Sigmoid colon (tissue), 7 donors: ENCODE measurements around the gene TECR. TPM values are rescaled to one million over a fixed set of nuclear protein-coding genes. Genes with fewer than 3 reads are reported as not detected.
A peak's percentile ranks its signal among the peaks of the same experiment; 100 is the strongest.

Experiments
- DNase-seq: peaks from one replicate; pipeline ENCODE4 v3.0.0-alpha.2; 2019
- H3K27ac ChIP-seq, 4 donors: fragments of 200-600 bp; sonication (generic); one replicate each; pipeline ENCODE4 v1.5.1; 2016 to 2019; ENCODE audit warnings: mild to moderate bottlenecking in 1 of 4
- H3K27me3 ChIP-seq, 3 donors: fragments of 200-600 bp; sonication (generic); one replicate each; pipeline ENCODE4 v1.5.1; 2019; ENCODE audit warnings: mild to moderate bottlenecking in 1 of 3
- H3K36me3 ChIP-seq, 4 donors: fragments of 200-600 bp; sonication (generic); one replicate each; pipeline ENCODE4 v1.5.1; 2016 to 2019
- H3K4me1 ChIP-seq, 4 donors: fragments of 200-600 bp; sonication (generic); one replicate each; pipeline ENCODE4 v1.5.1; 2017 to 2019
- H3K4me3 ChIP-seq, 4 donors: fragments of 200-600 bp; sonication (generic); one replicate each; pipeline ENCODE4 v1.5.1; 2017 to 2019; ENCODE audit warnings: mild to moderate bottlenecking in 2 of 4, moderate library complexity in 1 of 4
- H3K9me3 ChIP-seq, 4 donors: fragments of 200-600 bp in 3 of 4; sonication (generic) in 3 of 4; one replicate each; pipeline versions ENCODE4 v1.5.1 to v1.6.1; 2013 to 2019
- EP300 ChIP-seq, 4 donors: sonication (generic); formaldehyde crosslinking; IDR thresholded peaks; one replicate each; pipeline ENCODE4 v1.6.1; 2017; ENCODE audit warnings: antibody characterized with exemption in 4 of 4
- POLR2A ChIP-seq, 2 donors: fragments of 450-650 bp; IDR thresholded peaks; one replicate each; pipeline ENCODE4 v1.6.1; 2016; ENCODE audit warnings: antibody characterized with exemption in 2 of 2, mild to moderate bottlenecking in 2 of 2, moderate library complexity in 2 of 2
- POLR2AphosphoS5 ChIP-seq, 4 donors: sonication (generic); formaldehyde crosslinking; IDR thresholded peaks; one replicate each; pipeline ENCODE4 v1.6.1; 2017; ENCODE audit warnings: antibody characterized with exemption in 4 of 4
- WGBS, 2 donors: extraction: QIAGEN DNeasy Blood & Tissue Kit; methylation state at CpG; one replicate each; pipeline ENCODE4 v1.1.7; 2013; 5-methylcytosine and 5-hydroxymethylcytosine counted together
- intact Hi-C: fragments of 100-400 bp; cut with DNase I; formaldehyde crosslinking; loops from one replicate; pipeline ENCODE4 v1.15.1; 2023
- polyA plus RNA-seq, 3 donors: library from polyadenylated mRNA; stranded (reverse); fragments of 200-250 nt; gene quantifications; one replicate each; pipeline ENCODE4 v1.2.3, GENCODE V29; 2013
- total RNA-seq, 4 donors: library from RNA; depleted of rRNA; stranded (reverse); fragments of >200 nt; gene quantifications; one replicate each; pipeline ENCODE4 v1.1.0, GENCODE V29; 2016
- TF ChIP-seq, protein P1 (sequence below), 4 experiments: fragments of 450-650 bp in 3 of 4; fragments of 200-600 bp in 1 of 4; IDR thresholded peaks; one replicate each; pipeline ENCODE4 v1.5.1; 2016 to 2019; ENCODE audit warnings: antibody characterized with exemption in 4 of 4, mild to moderate bottlenecking in 3 of 4, moderate library complexity in 2 of 4
- donor health status: healthy with polysubstance abuse.
- donor health status: Bipolar disorder and iron deficiency.
- donor health status: healthy.

The TECR gene, protein sequence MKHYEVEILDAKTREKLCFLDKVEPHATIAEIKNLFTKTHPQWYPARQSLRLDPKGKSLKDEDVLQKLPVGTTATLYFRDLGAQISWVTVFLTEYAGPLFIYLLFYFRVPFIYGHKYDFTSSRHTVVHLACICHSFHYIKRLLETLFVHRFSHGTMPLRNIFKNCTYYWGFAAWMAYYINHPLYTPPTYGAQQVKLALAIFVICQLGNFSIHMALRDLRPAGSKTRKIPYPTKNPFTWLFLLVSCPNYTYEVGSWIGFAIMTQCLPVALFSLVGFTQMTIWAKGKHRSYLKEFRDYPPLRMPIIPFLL
- 10 to 100 TPM; 20.6 to 34.2 (median 30.0) TPM for total RNA-seq
- polyA plus RNA-seq: 100 to 1,000 TPM in 1 of 3 donors, 10 to 100 TPM in 2; 32.4 to 139 (median 37.2) TPM

DNA sequence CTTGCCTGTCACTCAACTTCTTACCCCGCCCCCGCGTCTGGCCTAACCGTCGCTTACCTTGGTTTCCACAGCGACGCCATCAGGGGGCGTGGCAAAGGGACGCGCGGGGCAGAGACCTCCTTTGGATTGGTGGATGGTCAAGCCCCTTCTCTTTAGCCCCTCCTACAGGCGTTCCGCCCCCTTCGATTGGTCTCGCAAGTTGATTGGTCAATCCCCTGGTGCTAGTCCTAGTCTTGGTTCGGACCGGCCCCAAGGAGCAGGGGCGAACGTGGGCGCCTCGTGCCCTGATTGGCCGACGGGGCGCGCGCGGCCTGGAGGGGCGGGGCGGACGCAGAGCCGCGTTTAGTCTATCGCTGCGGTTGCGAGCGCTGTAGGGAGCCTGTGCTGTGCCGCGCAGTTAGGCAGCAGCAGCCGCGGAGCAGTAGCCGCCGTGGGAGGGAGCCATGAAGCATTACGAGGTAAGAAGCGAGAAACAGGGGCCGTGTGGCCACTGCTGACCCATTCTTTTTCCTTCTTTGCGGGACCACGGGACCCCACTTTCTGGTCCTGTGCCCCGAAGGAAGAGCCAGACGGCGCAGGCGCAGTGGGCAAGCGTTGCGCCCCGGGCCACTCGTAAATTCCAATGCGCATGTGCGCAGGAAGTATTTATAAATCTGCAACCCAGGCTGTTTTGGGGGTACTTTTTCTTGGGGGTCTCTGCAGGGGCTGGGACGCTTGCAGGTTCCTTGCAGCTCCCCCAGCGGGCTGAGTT, at the start of gene TECR:
TECR (plus strand) TSS at position 341 of the 751 bp plus-strand sequence; CDS start at position 444, 103 bp downstream.
- peak; percentile 100 for DNase-seq
- H3K4me1 ChIP-seq: peaks cover 0 to 14% (median 12%) of the 10 kb centered on the region in 4 donors
- 0% methylated on average over 59 of the region's 59 CpGs for WGBS, 2 donors
- H3K4me3 ChIP-seq: peak within 1 kb of the TSS; percentile 68 to 77 (median 74)
- no peaks in the 10 kb centered on the region for H3K27me3 ChIP-seq
- intact Hi-C loops: loop anchor here (2.0 kb wide), 1 partner anchor 43 kb away; the partner anchor contains the start of gene NDUFB7
- H3K9me3 ChIP-seq: no peaks in the 10 kb centered on the region
- H3K36me3 ChIP-seq: no peaks in the 10 kb centered on the region
- TF ChIP-seq POLR2AphosphoS5 (IDR thresholded peaks at IDR 0.05) (peak; percentile 95 to 99 (median 98)), POLR2A (IDR thresholded peaks at IDR 0.05) (peak; percentile 91 to 98), EP300 (IDR thresholded peaks at IDR 0.05) (no peak)
- TF ChIP-seq, protein P1, sequence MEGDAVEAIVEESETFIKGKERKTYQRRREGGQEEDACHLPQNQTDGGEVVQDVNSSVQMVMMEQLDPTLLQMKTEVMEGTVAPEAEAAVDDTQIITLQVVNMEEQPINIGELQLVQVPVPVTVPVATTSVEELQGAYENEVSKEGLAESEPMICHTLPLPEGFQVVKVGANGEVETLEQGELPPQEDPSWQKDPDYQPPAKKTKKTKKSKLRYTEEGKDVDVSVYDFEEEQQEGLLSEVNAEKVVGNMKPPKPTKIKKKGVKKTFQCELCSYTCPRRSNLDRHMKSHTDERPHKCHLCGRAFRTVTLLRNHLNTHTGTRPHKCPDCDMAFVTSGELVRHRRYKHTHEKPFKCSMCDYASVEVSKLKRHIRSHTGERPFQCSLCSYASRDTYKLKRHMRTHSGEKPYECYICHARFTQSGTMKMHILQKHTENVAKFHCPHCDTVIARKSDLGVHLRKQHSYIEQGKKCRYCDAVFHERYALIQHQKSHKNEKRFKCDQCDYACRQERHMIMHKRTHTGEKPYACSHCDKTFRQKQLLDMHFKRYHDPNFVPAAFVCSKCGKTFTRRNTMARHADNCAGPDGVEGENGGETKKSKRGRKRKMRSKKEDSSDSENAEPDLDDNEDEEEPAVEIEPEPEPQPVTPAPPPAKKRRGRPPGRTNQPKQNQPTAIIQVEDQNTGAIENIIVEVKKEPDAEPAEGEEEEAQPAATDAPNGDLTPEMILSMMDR (IDR thresholded peaks at IDR 0.05): no peak
- H3K27ac ChIP-seq: peak within 1 kb of the TSS; percentile 90 to 97 (median 94)

DNA sequence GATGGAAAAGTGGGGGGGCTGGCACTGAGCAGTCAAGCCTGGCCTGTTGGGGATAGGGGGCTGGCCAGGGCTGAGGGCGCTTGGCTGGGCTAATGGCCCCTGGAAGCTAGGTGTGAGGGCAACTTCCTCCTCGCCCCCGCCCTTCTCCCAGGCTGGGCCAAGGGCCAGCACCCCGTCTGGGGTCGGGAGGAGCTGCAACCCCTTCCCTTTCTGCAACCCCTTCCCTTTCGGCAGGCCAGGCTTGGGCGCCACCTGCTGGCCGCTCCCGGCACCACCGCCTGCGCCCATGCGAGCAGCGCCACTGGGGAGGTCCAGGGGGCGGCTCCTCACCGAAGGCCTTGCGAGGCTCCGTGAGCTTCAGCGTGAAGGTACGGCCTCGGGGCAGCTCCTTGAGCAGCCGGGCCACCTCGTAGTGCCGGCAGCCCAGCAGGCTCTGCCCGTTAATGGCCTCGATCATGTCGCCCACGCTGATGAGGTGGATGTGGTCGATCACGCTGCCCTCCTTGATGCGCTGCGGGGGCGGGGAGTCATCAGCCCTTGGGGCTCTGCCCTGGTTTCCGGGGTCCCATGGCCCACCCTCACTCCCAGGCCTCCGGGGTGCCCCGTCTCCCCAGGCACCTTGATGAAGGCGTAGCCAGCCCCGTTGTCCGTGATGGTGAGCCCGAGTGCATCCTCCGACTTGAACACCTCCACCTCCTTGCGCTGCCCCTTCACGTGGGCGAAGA, 49.3 kb upstream of the TECR start:
- H3K4me1 ChIP-seq: peaks cover 0 to 29% (median 17%) of the 10 kb centered on the region in 4 donors
- DNase-seq: no peak
- intact Hi-C loops: no loop called here
- H3K27ac ChIP-seq: no peak overlapping the region
- peaks cover 0 to 46% (median 21%) of the 10 kb centered on the region in 4 donors for H3K36me3 ChIP-seq
- H3K9me3 ChIP-seq: no peaks in the 10 kb centered on the region
- TF ChIP-seq EP300 (IDR thresholded peaks at IDR 0.05) (no peak), POLR2A (IDR thresholded peaks at IDR 0.05) (no peak), POLR2AphosphoS5 (IDR thresholded peaks at IDR 0.05) (no peak)
- TF ChIP-seq, protein P1 (IDR thresholded peaks at IDR 0.05): peak; percentile 45 to 85 (median 65)
- no peak overlapping the region for H3K4me3 ChIP-seq
- WGBS, 2 donors: 56 to 65% methylated on average over 43 of the region's 43 CpGs
- H3K27me3 ChIP-seq: peaks cover 3 to 10% (median 4%) of the 10 kb centered on the region in 3 donors

DNA sequence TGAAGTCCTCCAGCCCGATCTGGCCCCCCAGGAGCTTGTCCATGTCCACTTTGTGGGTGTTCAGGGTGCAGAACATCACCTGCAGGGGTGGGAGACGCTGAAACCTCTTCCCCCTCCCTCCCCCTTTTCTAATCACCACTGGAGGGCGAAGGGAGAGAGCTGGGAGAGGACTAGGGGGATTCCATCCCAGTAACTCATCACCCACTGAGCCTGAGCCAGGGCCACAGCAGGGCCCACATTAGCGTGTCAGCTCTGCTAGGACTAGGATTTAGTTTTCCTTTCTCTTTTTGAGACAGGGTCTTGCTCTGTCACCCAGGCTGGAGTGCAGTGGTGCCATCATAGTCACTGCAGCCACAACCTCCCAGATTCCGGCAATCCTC, 48.7 kb upstream of the TECR start:
- no peak overlapping the region for H3K4me3 ChIP-seq
- intact Hi-C loops: no loop called here
- peaks cover 0 to 24% (median 11%) of the 10 kb centered on the region in 4 donors for H3K4me1 ChIP-seq
- peaks cover 0 to 4% (median 0%) of the 10 kb centered on the region in 3 donors for H3K27me3 ChIP-seq
- TF ChIP-seq POLR2A (IDR thresholded peaks at IDR 0.05): no peak
- no peak for TF ChIP-seq POLR2AphosphoS5 (IDR thresholded peaks at IDR 0.05)
- TF ChIP-seq, protein P1 (IDR thresholded peaks at IDR 0.05): no peak
- TF ChIP-seq EP300 (IDR thresholded peaks at IDR 0.05): no peak
- no peak overlapping the region for H3K27ac ChIP-seq
- WGBS, 2 donors: 75 to 87% methylated on average over 5 of the region's 5 CpGs
- DNase-seq: no peak
- peaks cover 0 to 46% (median 21%) of the 10 kb centered on the region in 4 donors for H3K36me3 ChIP-seq
- H3K9me3 ChIP-seq: no peaks in the 10 kb centered on the region

DNA sequence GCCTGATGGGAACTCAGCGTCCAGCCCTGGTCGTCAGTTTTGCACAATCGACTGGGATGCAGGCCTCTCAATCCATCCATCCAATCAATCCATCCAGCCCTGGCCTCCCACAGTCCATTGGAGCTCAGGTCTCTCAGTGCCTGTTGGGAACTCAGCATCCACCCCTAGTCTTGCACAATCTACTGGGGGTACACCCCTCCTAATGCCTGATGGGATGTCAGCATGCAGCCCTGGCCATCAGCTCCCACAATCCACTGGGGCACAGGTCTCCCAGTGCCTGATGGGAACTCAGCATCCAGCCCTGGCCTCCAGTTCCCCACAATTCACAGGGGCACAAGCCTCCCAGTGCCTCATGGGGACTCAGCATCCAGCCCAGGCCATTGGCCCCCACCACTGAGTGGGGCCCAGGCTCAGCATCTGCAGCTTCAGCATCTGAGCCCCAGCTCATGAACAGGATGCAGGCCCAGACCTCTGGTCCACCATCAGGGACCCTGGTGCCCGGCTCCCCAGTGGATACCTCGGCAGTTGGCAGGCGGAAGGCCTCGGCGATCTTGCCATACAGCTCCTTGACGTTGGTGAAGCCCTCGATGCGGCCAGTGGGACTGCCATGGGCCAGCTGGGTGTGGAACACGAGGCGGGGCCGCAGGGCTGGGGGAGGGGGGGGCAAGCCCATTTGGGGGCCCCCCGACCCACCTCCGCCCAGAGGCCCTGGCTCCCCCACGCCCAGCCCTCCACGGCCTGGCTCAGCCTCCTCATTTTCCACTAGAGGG, 47.0 kb upstream of the TECR start:
- 93 to 95% methylated on average over 18 of the region's 18 CpGs for WGBS, 2 donors
- Histone ChIP-seq H3K27ac (no peak overlapping the region), H3K27me3 (no peaks in the 10 kb centered on the region), H3K9me3 (no peaks in the 10 kb centered on the region), H3K36me3 (peaks cover 0 to 46% (median 21%) of the 10 kb centered on the region in 4 donors), H3K4me3 (no peak overlapping the region), H3K4me1 (peaks cover 0 to 12% (median 5%) of the 10 kb centered on the region in 4 donors)
- intact Hi-C loops: no loop called here
- no peak for TF ChIP-seq POLR2A (IDR thresholded peaks at IDR 0.05)
- TF ChIP-seq, protein P1 (IDR thresholded peaks at IDR 0.05): no peak
- no peak for TF ChIP-seq EP300 (IDR thresholded peaks at IDR 0.05)
- no peak for TF ChIP-seq POLR2AphosphoS5 (IDR thresholded peaks at IDR 0.05)
- no peak for DNase-seq
